ENCODE measurements around the gene GPX2.

The GPX2 gene

DNA sequence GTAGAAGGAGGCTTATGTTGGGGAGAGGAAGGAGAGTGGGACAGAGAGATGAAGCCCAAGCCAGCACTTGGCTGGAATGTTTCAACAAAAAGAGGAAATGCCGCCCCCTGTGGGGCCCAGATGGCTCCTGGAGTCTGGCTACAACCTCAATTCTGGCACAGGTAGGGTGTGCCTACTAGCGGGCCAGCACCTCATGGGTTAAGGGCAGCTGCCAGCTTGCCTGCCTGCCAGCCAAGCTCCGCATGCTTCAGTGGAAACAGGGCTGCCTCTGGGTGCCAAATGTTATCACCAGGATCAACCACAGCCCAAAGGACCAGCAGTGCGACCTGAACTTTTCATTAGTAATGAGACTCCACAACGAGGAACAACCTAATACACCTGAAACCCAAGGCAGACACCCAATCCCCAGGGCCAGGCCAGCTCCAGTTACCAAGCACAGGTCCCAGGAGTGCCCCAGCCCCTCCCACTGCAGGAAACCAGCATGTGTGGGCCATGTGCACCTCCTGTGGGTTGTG lies 18.3 kb upstream of the GPX2 start:
- DNase-seq (ENCODE audit: low spot score): no peak

DNA sequence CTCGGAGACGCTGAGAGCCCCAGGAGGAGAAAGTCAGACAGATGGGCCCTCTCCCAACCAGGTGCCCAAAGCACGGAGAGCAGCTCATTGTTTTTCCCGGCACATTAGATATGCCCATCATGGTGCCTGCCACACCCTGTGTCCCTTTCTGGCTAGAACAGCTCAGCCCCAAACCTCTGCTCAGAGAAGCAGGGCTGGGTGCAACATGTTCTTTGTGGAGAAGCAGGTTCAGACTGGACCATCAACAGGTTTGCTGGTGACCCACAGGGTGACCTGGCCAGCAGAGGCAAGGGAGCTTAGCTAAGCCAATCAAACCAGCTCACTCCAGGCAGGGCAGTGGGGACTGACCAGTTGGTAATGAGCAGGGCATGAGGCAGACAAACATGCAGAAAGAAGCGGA lies 16.2 kb upstream of the GPX2 start:
- no peak for DNase-seq (ENCODE audit: low spot score)

DNA sequence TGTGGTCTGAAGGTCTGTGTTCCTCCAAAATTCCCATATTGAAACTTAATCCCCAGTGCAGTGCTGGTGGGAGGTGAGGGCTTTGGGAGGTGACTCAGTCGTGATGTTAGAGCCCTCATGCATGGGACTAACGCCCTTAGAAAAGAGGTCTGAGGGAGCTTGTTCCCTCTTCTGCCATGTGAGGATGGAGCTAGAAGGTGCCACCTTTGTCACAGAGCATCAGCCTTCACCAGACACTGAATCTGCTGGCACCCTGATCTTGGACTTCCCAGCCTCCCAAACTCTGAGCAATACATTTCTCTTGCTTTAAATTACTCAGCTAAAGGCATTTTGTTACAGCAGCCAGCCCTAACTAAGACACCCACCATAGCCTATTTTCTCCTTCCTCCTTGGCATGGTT lies 15.7 kb upstream of the GPX2 start:
- DNase-seq (ENCODE audit: low spot score): no peak

DNA sequence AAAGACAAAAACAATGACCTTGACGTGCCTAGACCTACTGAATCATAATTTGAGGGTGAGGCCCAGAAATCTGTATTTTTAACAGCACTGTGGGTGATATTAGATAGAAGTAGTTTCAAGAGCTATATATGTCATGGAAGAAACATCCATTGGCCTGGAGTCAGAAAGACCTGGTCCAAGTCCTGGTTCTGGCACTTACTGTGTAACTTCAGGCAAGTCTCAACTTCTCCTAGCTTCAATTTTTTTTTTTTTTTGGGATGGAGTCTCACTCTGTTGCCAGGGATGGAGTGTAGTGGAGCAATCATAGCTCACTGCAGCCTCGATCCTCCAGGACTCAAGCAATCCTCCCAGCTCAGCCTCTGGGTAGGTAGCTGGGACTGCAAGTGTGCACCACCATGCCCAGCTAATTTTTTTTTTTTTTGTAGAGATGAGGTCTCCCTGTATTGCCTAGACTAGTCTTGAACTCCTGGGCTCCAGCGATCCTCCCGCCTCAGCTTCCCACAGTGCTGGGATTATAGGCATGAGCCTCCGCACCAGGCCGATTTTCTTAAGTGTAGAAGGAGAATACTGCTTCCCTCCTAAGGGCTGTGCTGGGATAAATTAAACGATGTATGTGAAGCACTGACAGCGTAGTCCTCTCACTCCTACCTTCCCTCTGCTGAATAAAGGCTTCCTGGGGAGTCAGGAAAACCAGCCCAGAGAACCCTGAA lies 14.3 kb upstream of the GPX2 start:
- no peak for DNase-seq (ENCODE audit: low spot score)

DNA sequence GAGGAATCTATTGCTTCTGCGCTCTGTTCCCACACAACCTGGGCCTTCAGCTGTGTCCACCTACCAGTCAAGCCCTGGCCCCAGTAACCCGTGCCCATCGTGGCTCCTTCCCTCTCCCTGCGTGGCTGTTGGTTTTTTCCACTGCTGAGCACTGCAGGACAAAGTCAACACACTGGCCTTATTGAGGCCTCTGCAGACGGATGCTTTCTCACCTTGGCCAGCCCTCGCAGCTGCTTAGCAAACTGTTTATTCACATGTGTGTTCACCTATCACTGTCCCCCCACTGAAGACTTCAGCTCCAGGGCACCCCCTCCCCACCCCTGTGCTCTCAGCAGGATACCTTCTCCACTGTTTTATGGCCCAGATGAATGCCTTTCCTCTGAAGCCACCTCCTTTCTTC lies 12.8 kb upstream of the GPX2 start:
- no peak for DNase-seq (ENCODE audit: low spot score)

DNA sequence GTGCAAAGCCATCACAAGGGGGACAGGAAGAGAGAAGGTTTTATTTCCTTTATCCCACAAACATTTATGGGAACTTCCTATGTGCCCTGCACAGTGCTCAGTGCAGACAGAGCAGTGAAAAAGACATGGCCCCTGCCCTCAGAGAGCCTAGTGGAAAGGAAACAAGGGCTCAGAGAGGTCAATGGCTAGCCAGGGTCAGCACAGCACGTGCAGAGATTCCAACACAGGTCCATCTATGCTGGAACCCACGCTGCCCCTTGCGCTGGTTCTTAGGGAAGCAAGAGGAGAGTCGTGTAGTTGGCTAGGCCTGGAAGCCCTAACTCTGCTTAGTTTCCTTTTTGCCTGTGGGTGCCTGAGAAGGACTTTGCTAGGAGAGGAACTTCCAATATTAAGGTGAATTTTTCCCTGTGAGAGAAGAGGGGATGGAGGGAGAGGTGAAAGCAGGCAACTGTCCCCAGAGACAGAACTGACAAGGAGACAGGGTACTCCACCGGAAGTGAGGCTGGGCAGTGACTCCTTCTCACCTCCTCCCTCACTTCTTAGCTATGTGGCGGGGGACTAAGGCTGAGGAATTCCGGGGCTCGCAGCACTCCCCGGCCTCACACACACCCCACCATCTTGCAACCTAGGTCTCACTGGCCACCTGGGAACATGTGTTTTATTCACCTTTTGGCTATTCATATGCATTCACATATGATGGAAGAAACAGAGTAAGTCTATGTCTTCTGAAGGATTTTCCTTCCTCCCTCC lies 12.1 kb upstream of the GPX2 start:
- DNase-seq (ENCODE audit: low spot score): no peak

DNA sequence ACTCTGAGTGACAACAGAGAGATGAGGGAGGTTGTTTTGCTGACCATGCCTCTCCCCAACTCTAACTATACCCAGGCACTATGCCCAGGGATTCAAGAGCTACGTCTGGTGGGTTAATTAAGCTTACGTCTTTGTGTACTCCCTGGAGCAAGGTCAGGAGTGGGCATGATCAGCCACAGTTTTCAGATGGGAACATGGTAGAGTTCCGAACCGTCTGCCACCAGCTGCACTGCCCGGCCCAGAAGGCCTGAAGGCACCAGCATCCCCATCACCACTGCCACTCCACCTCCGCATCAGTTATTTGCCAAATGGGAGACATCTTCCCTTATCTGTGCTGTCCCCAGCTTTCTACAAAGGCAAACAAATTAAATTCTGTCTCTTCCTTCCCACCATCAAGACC lies 11.1 kb upstream of the GPX2 start:
- no peak for DNase-seq (ENCODE audit: low spot score)

DNA sequence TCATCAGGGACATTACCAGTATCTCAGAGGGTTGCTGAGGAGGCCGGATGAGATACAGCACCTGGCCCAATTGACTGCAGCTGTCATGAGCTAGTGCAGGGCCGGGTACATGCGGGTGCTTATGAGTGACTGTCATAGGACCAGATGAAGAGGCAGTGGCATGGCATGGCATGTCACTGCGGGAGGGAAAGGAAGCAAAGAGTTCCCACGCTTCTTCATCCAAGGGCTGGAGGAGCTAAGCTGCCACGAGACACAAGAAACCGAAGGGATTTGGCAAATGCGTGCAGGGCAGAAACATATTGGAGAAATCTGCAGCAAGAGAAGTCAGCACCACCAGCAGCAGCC lies 10.7 kb upstream of the GPX2 start:
- DNase-seq (ENCODE audit: low spot score): no peak

DNA sequence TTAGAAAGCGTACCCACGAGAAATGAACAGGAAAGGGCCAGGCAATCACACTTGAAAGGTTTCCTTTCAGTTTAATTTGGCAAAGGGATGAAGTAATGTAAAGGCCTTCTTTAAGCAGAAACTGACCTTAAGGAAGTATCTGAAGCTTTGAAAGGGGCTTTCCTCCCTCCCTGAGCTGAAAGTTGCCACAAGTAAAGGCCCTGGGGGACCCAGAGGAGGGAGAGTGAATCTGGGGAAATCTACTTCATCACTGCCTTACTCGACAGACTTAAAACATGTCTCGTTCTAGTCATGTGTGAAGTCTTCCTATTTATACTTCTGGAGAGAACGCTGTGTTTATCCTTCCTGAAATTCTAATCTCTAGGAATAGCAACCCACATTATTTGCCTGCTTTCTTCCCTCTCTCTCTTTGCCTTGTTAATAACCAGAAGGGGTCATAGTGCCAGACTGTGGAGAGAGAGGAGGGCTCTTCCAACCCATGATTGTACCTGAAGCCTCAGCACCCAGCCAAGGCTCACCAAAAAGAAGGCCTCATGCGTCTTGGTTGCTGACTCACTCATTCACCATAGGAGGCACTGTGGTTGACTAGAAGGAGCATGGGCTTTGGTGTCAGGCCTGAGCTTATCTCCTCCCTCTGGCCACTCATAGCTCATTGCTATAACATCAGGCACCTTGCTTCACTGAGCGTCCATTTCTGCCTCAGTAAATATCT lies 10.2 kb upstream of the GPX2 start:
- no peak for DNase-seq (ENCODE audit: low spot score)

DNA sequence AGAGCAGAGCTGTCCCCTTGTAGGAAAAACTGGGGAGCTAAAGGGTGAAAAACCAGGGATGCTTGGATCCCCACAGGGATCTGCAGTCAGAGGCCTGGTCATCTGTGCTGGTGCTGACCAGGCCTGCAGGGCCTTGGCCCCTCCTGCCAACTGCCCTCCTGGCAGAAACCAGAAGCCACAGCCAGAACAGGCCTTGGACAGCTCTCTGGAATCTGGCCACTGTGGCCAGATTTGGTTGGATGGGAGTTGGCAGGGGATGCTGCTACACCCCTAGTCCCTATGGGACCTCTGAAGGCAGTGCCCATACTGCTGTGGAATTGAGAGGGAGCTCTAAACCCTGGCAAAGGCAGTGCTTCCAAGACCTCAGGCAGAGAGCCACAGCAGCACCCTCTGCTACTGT lies 9.2 kb upstream of the GPX2 start:
- no peak for DNase-seq (ENCODE audit: low spot score)

DNA sequence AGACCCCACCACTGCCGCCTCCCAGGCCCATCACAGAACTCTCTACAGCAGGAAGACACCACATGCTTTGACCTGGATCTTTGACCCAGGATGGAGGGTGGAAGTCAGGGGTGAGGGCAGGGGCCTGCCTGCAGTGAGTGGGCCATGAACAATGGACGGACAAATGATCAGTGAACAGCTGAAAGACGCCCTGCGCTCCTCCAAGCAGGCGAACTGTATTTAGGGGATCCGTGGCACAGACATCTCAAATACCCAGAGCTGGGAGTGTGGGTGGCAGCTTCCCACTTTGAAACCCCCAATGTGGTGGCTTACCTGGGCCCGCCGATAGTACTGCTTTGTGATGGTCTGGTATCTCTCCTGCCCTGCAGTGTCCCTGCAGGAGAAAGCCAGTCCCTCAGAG lies 8.7 kb upstream of the GPX2 start:
- no peak for DNase-seq (ENCODE audit: low spot score)

DNA sequence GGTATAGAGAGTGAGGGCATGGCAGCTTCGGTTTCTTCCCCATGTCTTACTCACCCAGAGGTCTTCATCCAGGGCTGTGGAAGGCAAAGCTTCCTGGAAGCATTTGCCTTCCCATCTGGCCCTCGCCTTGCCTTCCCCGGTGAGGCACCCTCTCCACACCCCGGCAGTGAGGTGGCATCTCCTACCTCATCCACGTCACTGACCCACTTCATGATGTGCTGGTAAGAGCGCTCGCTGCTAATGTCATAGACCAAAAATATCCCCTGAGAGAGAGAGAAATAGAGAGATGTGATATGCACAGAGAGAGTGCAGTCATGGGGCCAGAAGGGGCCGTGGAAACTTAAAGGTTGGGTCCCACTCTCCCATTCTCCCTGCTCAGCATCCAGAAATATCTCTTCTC lies 8.3 kb upstream of the GPX2 start:
- DNase-seq (ENCODE audit: low spot score): no peak

DNA sequence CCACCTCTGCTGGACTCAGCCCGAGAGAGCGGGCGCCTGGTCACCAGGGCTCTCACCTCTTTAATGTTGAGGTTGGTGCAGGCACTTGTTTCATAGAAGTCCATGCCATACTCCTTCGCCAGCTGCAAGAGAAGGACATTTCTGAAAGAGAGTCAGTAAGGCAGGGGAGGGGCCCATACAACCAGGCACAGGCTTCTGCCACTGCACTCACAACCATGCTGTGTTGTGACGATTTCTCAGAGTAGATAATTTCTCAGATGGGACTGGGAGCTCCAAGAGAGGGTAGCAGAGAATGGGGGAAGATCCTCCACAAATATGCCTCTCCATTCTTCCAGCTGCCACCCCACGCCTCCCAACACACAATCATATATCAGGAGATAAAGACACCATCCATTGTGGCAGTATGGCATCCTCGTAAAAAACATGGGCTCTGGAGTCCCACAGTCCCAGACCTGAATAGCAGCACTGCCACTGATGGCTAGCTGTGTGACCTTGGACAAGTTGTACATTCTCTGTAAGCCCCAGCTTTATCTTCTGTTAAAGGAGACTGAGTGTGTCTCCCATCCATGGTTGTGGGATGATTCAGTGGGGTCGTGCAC lies 6.2 kb upstream of the GPX2 start:
- DNase-seq (ENCODE audit: low spot score): no peak

DNA sequence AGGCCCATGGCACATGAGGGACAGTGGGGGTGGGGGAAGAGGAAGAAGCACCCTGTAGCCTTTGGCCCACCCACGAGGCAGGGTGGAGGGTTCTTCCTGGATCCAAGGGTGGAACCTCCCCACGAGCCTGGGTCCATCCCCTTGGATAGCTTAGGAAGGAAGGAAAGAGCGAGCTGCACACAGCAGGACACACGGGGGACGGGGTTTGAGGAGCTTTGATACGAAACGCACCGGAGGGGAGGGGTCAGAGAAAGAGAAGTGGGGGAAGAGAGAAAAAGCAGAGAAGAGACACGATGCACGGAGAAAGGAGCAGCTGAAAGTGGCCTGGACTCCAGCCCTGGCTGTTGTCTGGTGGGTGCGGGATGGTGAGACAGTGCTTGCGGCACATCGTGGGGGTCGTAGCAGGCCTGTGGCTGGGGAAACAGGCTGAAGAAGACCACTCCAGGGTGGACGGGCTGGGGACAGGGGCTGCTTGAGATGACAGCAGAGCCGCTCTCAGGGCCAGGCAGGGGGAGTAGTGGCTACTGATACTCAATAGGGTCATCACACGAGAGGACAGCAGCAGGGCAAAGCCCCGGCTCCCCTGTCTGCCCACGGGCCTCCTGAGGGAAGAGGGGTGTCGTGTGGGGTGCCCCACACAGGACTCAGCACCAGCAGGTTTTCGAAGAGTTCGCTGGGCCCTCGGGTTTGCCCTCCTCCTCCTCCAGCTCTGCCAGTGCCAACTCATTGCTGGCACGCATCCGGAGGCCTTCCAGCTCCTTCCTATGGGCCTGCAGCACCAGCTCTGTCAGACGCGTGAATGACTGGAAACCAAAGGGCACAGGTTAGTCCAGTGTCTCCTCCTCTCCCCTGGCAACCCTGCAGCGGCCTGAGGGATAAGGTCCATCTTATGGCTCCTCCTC lies 5.4 kb upstream of the GPX2 start:
- no peak for DNase-seq (ENCODE audit: low spot score)

DNA sequence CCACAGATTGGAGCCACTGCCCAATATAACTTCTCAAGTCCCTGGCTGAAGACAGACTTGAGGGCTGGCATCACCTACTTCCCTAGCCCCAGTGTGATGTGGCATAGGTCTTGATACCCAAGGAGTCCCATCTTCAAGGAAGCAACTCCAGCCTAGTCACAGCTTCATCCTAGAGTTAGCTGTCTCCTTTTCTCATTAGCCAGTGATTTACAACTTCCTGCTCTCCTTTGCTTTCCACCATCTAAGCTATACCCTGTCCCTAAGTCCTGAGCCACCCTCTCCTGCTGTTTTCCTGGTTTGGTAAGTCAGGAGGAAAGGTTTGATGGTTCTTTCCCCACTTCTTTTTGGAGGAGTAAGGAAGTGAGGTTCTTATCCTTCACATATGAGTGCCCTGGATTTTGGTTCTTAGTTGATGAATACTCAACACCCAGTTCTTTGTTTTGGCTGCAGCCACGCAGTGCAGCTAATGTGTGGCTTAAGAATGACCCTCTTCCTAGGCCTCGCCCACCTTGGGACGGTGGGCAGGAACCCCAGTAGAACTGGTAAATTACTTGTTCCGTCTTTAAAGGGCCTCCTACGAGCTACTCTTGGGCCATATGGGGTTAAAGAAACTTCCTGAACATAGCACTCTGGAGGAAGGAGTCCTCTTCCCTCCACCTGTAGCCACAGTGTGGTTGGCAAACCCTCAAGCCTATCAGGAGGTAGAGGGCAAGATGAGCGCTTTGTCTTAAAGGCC lies 3.9 kb upstream of the GPX2 start:
- no peak for DNase-seq (ENCODE audit: low spot score)

DNA sequence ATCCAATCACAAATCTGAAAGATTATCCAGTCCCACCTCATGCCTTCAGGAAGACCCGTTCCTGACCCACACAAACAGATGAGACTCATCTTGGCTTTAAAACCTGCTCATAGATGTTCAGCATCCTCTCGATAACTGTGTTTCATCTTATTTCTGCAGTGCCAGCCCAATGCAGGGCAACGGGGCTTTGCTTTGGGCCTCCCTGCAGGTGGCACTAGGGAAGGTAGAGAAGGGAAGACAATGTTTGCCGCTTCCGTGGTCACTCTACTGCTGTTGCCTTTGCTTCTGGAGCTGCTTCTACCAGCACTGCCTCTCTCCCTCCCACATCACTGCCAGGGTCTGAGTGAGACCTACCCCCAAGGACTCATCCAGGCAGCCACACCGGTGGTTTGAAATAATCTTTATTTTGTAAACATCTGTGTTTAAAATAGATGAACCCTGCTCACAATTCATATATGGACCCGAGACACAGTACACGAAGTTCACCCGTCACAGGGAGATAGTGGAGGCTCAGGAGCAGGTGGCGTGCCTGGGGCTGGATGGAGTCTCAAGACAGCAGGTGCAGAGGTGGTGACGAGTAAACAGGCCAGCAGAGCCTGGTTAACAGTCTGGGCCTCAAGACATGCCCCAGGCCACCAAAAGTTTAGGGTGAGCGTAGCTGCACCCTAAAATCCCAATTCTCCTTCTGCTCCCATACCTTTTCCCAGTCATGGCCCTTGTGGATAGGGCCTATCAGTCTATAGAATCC lies 3.1 kb upstream of the GPX2 start:
- DNase-seq (ENCODE audit: low spot score): no peak

DNA sequence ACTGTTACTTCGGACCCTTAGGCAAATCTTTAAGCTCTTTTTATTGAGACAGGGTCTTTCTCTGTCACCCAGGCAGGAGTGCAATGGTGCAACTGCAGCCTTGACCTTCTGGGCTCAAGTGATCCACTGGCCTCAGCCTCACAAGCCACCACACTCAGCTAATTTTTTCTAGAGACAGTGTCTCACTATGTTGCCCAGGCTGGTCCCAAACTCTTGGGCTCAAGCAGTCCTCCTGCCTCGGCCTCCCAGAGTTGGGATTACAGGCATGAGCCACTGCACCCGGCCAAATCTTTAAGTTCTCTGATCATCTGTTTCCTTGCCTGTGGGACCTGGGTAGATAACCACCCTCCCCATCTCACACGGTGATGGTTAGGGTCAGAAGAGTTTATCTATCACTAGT lies 2.3 kb upstream of the GPX2 start:
- DNase-seq (ENCODE audit: low spot score): no peak

DNA sequence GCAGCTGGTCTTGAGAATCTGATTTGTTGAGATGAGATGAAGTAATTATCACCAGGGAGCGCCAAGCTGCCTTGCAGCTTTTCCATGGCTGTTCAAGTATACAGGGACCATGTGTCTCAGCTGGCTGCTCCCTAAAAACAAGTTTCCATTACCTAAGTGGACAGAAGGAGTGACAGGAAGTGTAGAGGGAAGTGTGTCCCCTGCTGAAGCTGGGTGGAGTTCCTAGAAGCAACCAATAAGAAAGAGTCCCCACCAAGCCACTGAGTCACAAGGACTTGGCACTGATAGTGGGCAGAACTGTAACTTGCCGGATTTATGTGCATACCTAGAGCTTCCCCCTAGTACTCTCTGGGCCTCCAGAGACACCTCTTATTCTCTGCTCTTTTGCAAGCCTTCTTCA lies 1.5 kb upstream of the GPX2 start:
- no peak for DNase-seq (ENCODE audit: low spot score)

DNA sequence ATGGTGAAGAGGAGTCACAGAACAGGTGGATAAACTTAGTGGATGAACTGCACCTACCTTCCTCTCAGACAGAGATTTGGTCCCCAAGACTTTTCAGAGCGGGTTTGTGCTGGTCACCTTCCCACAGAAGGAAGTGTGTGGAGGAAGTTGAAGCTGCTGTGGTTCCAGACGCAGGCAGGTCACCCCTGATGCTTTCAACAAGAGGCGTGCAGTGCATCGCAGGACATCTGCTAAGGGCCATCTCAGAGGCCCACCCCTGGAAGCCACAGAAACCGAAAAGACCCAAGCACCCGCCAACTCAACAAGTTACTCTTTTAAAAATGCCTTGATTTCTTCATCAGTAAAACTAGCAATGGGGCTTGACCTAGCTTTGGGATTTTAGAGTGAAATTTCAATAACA lies 1.0 kb upstream of the GPX2 start:
- DNase-seq (ENCODE audit: low spot score): no peak

DNA sequence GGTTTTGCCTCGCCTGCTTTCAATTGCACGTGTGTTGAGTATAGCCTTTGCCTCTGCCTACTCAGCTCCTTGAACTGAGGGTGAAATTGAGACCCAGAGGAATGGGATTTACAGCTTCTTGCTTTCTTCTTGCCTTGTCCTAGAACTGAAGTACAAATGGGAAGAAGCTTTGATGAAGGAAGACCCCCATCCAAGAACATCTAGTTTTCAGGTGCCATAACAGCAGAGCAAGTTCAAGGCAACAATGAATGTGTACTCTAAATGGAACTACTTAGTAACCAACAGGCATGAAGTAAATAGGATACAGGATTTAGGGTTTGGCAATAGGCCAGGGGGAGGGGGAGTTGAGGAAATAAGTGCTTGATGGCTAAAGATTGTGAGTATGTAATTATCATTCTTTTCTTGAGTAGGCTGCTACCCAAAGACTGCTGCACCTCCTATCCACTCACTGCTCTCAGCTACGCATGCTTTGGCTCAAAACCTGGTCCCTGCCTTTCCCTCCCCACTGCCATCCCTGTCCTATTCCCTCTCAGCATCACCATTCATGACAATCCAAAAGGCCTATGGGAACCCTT lies 2.1 kb downstream of the GPX2 start:
- no peak for DNase-seq (ENCODE audit: low spot score)

Data from CD4-positive, alpha-beta T cell treated with Interleukin-2 at 100 ng/mL for 4 hours (primary cell).